ENCODE measurements around the gene PDE8B.

GRCh38 chr5:77398458-77398857, 188.0 kb downstream of the PDE8B start:
- TF ChIP-seq CTCF (IDR thresholded peaks at IDR 0.05; ENCODE audit: low read depth, low read length): no peak
- no peak for TF ChIP-seq EZH2phosphoT487 (IDR thresholded peaks at IDR 0.05; ENCODE audit: low read depth)
